Spinal cord (tissue), 10 donors: ENCODE measurements around the gene MCC. TPM values are rescaled to one million over a fixed set of nuclear protein-coding genes. Genes with fewer than 3 reads are reported as not detected.

Source experiments
- DNase-seq, 6 donors: peaks; one replicate each; pipeline versions ENCODE4 v3.0.0 to v3.0.0-alpha.2; 2013 to 2015; ENCODE audit warnings: low spot score in 6 of 6, low read depth in 4 of 6
- H3K27ac ChIP-seq: one replicate; pipeline ENCODE4 v1.5.1; 2013; ENCODE audit warnings: low read depth, low read length, control low read depth
- H3K27me3 ChIP-seq: one replicate; pipeline ENCODE4 v1.6.1; 2013; ENCODE audit warnings: low read length; ENCODE audit not compliant: control insufficient read depth, insufficient read depth
- H3K36me3 ChIP-seq: one replicate; pipeline ENCODE4 v1.6.1; 2013; ENCODE audit warnings: low read length; ENCODE audit not compliant: control insufficient read depth, insufficient read depth
- H3K4me1 ChIP-seq: one replicate; pipeline ENCODE4 v1.6.1; 2013; ENCODE audit warnings: low read length; ENCODE audit not compliant: control insufficient read depth, insufficient read depth
- H3K4me3 ChIP-seq: one replicate; pipeline ENCODE4 v1.5.1; 2013; ENCODE audit warnings: low read depth, low read length, control low read depth
- H3K9me3 ChIP-seq: one replicate; pipeline ENCODE4 v1.6.1; 2013; ENCODE audit warnings: low read length; ENCODE audit not compliant: control insufficient read depth, insufficient read depth
- WGBS: methylation state at CpG from one replicate; pipeline ENCODE4 v1.1.5; 2013; ENCODE audit warnings: missing lambda C conversion rate; ENCODE audit not compliant: insufficient coverage; 5-methylcytosine and 5-hydroxymethylcytosine counted together
- polyA plus RNA-seq, 2 donors: library from polyadenylated mRNA; unstranded; fragments of 120-200 nt; gene quantifications; one replicate each; pipeline ENCODE4 v1.2.1, GENCODE V29; 2013; ENCODE audit not compliant: insufficient read length in 2 of 2
- total RNA-seq, 2 donors: library from RNA; depleted of rRNA in 1 of 2; stranded (reverse); fragments of 120-200 nt in 1 of 2; fragments of >200 nt in 1 of 2; gene quantifications; one replicate each; pipeline versions ENCODE4 v1.2.3 to v1.2.4, GENCODE V29; 2013 to 2014
- donor health status: healthy.

Gene MCC
- total and polyA plus RNA-seq, 4 donors: 19.2 to 31.7 (median 26.6) TPM

DNA sequence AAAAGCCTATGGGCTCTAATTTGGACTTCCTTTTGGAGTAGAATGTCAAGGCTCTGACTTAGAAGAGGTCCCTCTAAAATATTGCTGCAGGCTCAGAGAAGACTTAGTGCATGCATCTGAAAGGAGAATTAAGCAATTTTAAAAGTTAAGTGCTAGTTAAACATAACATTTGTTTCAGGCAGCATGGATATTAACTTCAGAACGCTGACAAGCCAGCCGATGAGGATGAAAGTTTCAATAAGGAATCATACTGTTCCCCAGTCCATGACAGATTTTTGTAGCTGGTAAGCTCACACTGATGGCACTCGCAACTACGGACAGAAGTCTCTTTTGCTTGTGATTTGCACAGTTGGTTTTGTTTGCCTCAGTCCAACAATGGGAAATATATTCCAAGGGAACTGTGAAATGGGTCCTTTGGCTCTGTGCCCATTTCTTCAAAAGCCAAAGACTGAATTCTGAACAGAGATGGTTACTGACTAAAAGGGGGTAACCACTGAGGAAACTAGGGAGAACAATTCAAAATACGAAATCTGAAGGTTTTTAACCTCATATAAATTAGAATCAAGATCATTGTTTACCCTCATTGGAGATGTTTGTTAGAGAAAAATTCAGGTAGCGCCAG, 464.1 kb downstream of the MCC start:
- 27% methylated on average over 2 of the region's 6 CpGs for WGBS
- DNase-seq: no peak
- Histone ChIP-seq H3K9me3 (no peaks in the 10 kb centered on the region), H3K4me1 (no peaks in the 10 kb centered on the region), H3K36me3 (peaks cover 4% of the 10 kb centered on the region), H3K27me3 (no peaks in the 10 kb centered on the region), H3K27ac (no peak overlapping the region), H3K4me3 (no peak overlapping the region)

DNA sequence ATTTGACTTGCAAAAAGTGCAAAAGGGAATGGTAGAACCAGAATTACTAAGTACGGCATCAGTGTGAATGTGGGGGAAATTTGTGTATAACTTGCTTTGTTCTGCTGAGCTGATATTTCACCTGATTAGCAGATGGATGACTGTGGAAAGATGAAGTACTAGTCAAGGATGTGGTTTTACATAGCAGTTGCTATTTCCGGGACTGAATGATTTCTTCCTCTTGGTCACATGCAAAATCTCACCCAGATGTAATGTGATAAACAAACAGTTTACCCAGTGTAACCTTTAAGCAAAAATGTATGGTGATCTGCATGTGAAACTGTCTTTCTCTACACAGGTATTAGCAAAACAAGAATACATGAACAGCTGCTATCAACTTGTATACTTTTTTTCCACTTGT, 465.6 kb downstream of the MCC start:
- H3K36me3 ChIP-seq: peaks cover 4% of the 10 kb centered on the region
- no peak overlapping the region for H3K4me3 ChIP-seq
- H3K9me3 ChIP-seq: no peaks in the 10 kb centered on the region
- H3K27ac ChIP-seq: no peak overlapping the region
- no peaks in the 10 kb centered on the region for H3K4me1 ChIP-seq
- 71% methylated on average over 1 of the region's 2 CpGs for WGBS
- H3K27me3 ChIP-seq: no peaks in the 10 kb centered on the region
- no peak for DNase-seq

DNA sequence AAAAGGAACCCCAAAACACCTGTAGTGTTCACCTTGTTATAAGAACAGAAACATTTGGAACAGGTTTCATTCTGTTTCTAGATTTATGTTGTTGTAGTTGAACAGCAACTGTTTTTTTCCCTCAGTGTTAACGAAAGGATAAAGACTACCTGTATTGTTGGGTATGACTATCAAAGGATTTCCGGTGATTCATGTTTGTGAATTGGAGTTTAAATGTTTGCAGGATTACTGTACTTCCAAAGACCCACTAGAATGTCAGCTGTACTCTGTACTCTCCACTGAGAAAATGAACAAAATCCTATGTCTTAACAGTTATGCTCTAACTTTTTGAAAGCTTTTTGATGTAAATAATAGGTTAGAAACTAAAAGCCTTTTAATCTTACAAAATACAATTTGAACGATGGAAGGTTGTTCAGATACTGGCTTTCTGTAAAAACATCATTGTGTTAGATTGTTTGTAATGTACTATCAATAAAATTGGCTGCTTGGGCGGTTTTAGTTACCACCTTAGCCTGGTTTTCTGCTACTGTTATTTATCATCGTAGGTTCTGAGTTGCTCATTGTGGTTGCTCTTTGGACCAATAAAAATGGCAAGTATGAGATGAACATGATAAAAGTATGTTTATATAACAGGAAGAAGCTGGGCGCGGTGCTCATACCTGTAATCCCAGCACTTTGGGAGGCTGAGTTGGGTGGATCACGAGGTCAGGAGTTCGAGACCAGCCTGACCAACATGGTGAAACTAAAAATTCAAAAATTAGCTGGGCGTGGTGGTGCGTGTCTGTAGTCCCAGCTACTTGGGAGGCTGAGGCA, 467.6 kb downstream of the MCC start:
- no peaks in the 10 kb centered on the region for H3K9me3 ChIP-seq
- DNase-seq: no peak

GRCh38 chr5:113017881-113018635, 470.2 kb downstream of the MCC start:
- DNase-seq: no peak
- Histone ChIP-seq H3K4me3 (no peak overlapping the region), H3K9me3 (no peaks in the 10 kb centered on the region), H3K36me3 (no peaks in the 10 kb centered on the region), H3K4me1 (no peaks in the 10 kb centered on the region), H3K27ac (no peak overlapping the region), H3K27me3 (no peaks in the 10 kb centered on the region)
- WGBS: 100% methylated on average over 2 of the region's 2 CpGs

More for the DNA sequence above, 467.6 kb downstream of the MCC start:
- no peaks in the 10 kb centered on the region for H3K27me3 ChIP-seq
- no peaks in the 10 kb centered on the region for H3K36me3 ChIP-seq
- no peak overlapping the region for H3K4me3 ChIP-seq
- 98% methylated on average over 7 of the region's 11 CpGs for WGBS
- no peaks in the 10 kb centered on the region for H3K4me1 ChIP-seq
- H3K27ac ChIP-seq: no peak overlapping the region

DNA sequence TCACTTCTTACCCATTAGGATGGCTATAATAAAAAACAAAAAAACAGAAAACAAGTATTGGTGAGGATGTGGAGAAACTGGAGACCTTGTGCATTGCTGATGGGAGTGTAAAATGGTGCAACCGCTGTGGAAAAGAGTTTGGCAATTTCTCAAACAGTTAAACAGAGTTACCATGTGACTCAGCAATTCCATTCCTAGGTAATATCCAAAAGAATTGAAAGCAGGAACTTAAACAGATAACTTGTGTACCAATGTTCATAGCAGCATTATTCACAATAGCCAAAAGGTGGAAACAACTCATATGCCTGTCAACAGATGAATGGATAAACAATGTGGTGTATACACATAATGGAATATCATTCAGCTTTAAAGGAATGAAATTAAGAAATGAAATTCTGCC, 482.8 kb downstream of the MCC start:
- WGBS: 100% methylated on average over 1 of the region's 1 CpG
- Histone ChIP-seq H3K4me1 (no peaks in the 10 kb centered on the region), H3K27ac (no peak overlapping the region), H3K27me3 (no peaks in the 10 kb centered on the region), H3K9me3 (no peaks in the 10 kb centered on the region), H3K4me3 (no peak overlapping the region), H3K36me3 (peaks cover 15% of the 10 kb centered on the region)
- no peak for DNase-seq

- peaks cover 10% of the 10 kb centered on the region for H3K36me3 ChIP-seq
- DNase-seq: no peak
- H3K4me3 ChIP-seq: no peak overlapping the region
- H3K27me3 ChIP-seq: no peaks in the 10 kb centered on the region
- H3K4me1 ChIP-seq: no peaks in the 10 kb centered on the region
- no peaks in the 10 kb centered on the region for H3K9me3 ChIP-seq
- no peak overlapping the region for H3K27ac ChIP-seq
- WGBS: no CpG with 5 or more reads among the region's 3 CpGs
Observed at GRCh38 chr5:113003763-113004162, 484.5 kb downstream of the MCC start.

DNA sequence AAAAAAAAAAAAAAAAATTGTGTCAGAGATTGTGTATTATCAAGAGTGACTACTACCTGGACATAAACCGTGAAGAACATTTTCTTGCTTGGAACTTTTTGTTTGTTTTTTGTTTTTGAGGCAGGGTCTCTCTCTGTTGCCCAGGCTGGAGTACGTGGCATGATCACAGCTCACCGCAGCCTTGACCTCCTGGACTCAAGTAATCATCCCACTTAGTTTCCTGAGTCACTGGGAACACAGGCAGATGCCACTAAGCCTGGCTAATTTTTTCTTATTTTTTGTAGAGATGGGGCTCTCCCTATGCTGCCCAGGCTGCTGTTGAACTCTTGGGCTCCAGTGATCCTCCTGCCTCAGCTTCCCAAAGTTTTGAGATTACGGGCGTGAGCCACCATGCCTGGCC, 485.8 kb downstream of the MCC start:
- H3K4me1 ChIP-seq: no peaks in the 10 kb centered on the region
- 100% methylated on average over 3 of the region's 5 CpGs for WGBS
- no peaks in the 10 kb centered on the region for H3K27me3 ChIP-seq
- no peak for DNase-seq
- H3K4me3 ChIP-seq: no peak overlapping the region
- H3K27ac ChIP-seq: no peak overlapping the region
- H3K36me3 ChIP-seq: peaks cover 10% of the 10 kb centered on the region
- H3K9me3 ChIP-seq: no peaks in the 10 kb centered on the region

DNA sequence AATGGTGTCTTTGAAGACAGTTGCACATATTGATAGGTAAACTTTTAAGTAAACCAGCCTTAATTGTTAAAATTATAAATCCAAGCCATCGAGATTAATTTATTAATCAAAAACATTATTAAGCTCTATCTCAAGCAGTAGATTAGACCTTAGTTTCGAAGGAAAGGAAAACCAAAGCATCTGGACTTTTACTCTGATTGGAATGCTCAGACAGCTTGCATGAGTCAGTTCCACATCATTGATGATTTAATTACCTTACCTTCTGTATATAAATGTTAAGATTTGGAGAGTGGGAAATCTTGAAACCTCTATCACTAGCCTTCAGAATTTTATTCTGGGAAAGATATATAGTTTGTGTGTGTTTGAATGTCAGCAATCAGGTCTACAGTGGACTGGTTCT, 487.8 kb downstream of the MCC start:
- WGBS: no CpG with 5 or more reads among the region's 2 CpGs

GRCh38 chr5:112998296-112998695, 490.0 kb downstream of the MCC start:
- Histone ChIP-seq H3K9me3 (no peaks in the 10 kb centered on the region), H3K4me1 (no peaks in the 10 kb centered on the region), H3K27me3 (no peaks in the 10 kb centered on the region), H3K36me3 (peaks cover 10% of the 10 kb centered on the region), H3K27ac (no peak overlapping the region), H3K4me3 (no peak overlapping the region)
- no peak for DNase-seq
- WGBS: no CpG with 5 or more reads among the region's 4 CpGs

More for the DNA sequence above, 487.8 kb downstream of the MCC start:
- no peaks in the 10 kb centered on the region for H3K4me1 ChIP-seq
- no peak for DNase-seq
- H3K36me3 ChIP-seq: peaks cover 6% of the 10 kb centered on the region
- H3K27ac ChIP-seq: no peak overlapping the region
- H3K27me3 ChIP-seq: no peaks in the 10 kb centered on the region
- no peak overlapping the region for H3K4me3 ChIP-seq
- no peaks in the 10 kb centered on the region for H3K9me3 ChIP-seq
